NCI-H1092 (cell line): ENCODE measurements around the gene ELOVL4.

ENCODE experiments used
- DNase-seq: peaks from one replicate; lab custom pipeline; 2025; lab: John Stamatoyannopoulos, UW

Gene ELOVL4

GRCh38 chr6:79947191-79948186 is at the start of gene ELOVL4:
TSS of gene ELOVL4 (minus strand) at chr6:79947553. CDS start at chr6:79947279, 274 bp downstream.
- peak; percentile 46 for DNase-seq

GRCh38 chr6:79993911-79994309 is 46.6 kb upstream of the ELOVL4 start:
- DNase-seq: no peak

- no peak for DNase-seq
Observed at GRCh38 chr6:79993012-79993910, 45.9 kb upstream of the ELOVL4 start.

- DNase-seq: no peak
Observed at GRCh38 chr6:79989641-79990040, 42.3 kb upstream of the ELOVL4 start.

GRCh38 chr6:79985128-79985527 is 37.8 kb upstream of the ELOVL4 start:
- DNase-seq: no peak

- no peak for DNase-seq
Observed at GRCh38 chr6:79984261-79984660, 36.9 kb upstream of the ELOVL4 start.

- no peak for DNase-seq
Observed at GRCh38 chr6:79981652-79982051, 34.3 kb upstream of the ELOVL4 start.

- no peak for DNase-seq
Observed at GRCh38 chr6:79971193-79971592, 23.8 kb upstream of the ELOVL4 start.

GRCh38 chr6:79969784-79970183 is 22.4 kb upstream of the ELOVL4 start:
- DNase-seq: no peak

- no peak for DNase-seq
Observed at GRCh38 chr6:79967178-79967577, 19.8 kb upstream of the ELOVL4 start.

GRCh38 chr6:79964607-79965081 is 17.3 kb upstream of the ELOVL4 start:
- DNase-seq: no peak

- no peak for DNase-seq
Observed at GRCh38 chr6:79954849-79955248, 7.5 kb upstream of the ELOVL4 start.

GRCh38 chr6:79949233-79949632 is 1.9 kb upstream of the ELOVL4 start:
- peak; percentile 0 for DNase-seq

GRCh38 chr6:79946272-79947190 is 822 bp downstream of the ELOVL4 start:
- DNase-seq: peak; percentile 11

- no peak for DNase-seq
Observed at GRCh38 chr6:79943133-79943532, 4.2 kb downstream of the ELOVL4 start.

- no peak for DNase-seq
Observed at GRCh38 chr6:79941489-79942151, 5.7 kb downstream of the ELOVL4 start.

- DNase-seq: no peak
Observed at GRCh38 chr6:79928478-79928998, 18.8 kb downstream of the ELOVL4 start.

GRCh38 chr6:79927758-79928157 is 19.6 kb downstream of the ELOVL4 start:
- no peak for DNase-seq

GRCh38 chr6:79923270-79923669 is 24.1 kb downstream of the ELOVL4 start:
- no peak for DNase-seq

GRCh38 chr6:79922018-79922417 is 25.3 kb downstream of the ELOVL4 start:
- DNase-seq: no peak

- DNase-seq: no peak
Observed at GRCh38 chr6:79913369-79913768, 34.0 kb downstream of the ELOVL4 start.
